K562 (cell line): ENCODE data around the gene SUCO. TPM values are rescaled to one million over a fixed set of nuclear protein-coding genes. Genes with fewer than 3 reads are reported as not detected.

ENCODE experiments used
- GABPB2 ChIP-seq: fragments of 250-450 bp; sonication (Bioruptor Pico); conservative IDR thresholded peaks from 2 replicates; pipeline ENCODE4 v1.5.1; 2021; ENCODE audit warnings: mild to moderate bottlenecking
- IFI16 ChIP-seq: fragments of 250-450 bp; sonication (Bioruptor Pico); IDR thresholded peaks from 2 replicates; pipeline ENCODE4 v2.1.2; 2022; ENCODE audit warnings: mild to moderate bottlenecking, inconsistent platforms
- KAT8 ChIP-seq: fragments of 450-650 bp; IDR thresholded peaks from 2 replicates; pipeline ENCODE4 v1.6.1; 2016; ENCODE audit warnings: low read depth, mild to moderate bottlenecking
- MYBL2 ChIP-seq, 2 experiments: fragments of 450-650 bp in 1 of 2; sonication (generic) in 1 of 2; formaldehyde crosslinking in 1 of 2; IDR thresholded peaks; 2 replicates each; pipeline versions ENCODE4 v1.6.1 to v1.8.1; 2017 to 2022; ENCODE audit warnings: borderline replicate concordance in 1 of 2, inconsistent platforms in 1 of 2, low read depth in 1 of 2, mild to moderate bottlenecking in 1 of 2, missing genetic modification reagents in 1 of 2, moderate library complexity in 1 of 2
- NFE2 ChIP-seq: IDR thresholded peaks from 2 replicates; pipeline ENCODE4 v1.6.1; 2014; ENCODE audit warnings: antibody characterized with exemption, low read depth
- NUFIP1 ChIP-seq: fragments of 450-650 bp; IDR thresholded peaks from 2 replicates; pipeline ENCODE4 v1.6.1; 2018; ENCODE audit not compliant: partially characterized antibody
- RBM14 ChIP-seq: fragments of 200-400 bp; formaldehyde crosslinking; IDR thresholded peaks from 2 replicates; pipeline ENCODE4 v1.6.1; 2018; ENCODE audit warnings: low read depth, mild to moderate bottlenecking, low read length, moderate library complexity, borderline replicate concordance; ENCODE audit not compliant: insufficient read depth
- TRIM28 ChIP-seq: fragments of 450-650 bp; IDR thresholded peaks from 2 replicates; pipeline ENCODE4 v1.6.1; 2017
- XRCC5 ChIP-seq: fragments of 200-400 bp; formaldehyde crosslinking; IDR thresholded peaks from 2 replicates; pipeline ENCODE4 v1.6.1; 2017; ENCODE audit warnings: low read depth, mild to moderate bottlenecking, low read length
- ZNF384 ChIP-seq: IDR thresholded peaks from 2 replicates; pipeline ENCODE4 v1.6.1; 2012; ENCODE audit warnings: low read depth, low read length, improper control_type of control experiment
- polyA plus RNA-seq, 8 experiments: library from polyadenylated mRNA; depleted of rRNA in 4 of 8; stranded (reverse) in 5 of 8; unstranded in 3 of 8; fragments of >200 nt; fragmentation: Nextera tagmentation in 2 of 8; fragmentation: Illumina TruSeq in 1 of 8; extraction: Ambion mirVana in 2 of 8; extraction: Trizol in 1 of 8; gene quantifications; 2 replicates each; pipeline versions ENCODE4 v1.2.1 to v1.2.3, GENCODE V29; 2011 to 2014; ENCODE audit warnings: inconsistent platforms in 1 of 8, missing spikeins in 1 of 8
- total RNA-seq, 7 experiments: library from RNA; depleted of rRNA in 6 of 7; stranded (reverse); fragments of >200 nt in 6 of 7; fragmentation: Illumina TruSeq in 2 of 7; extraction: Trizol in 2 of 7; gene quantifications; 2 replicates each; pipeline versions ENCODE4 v1.2.1 to v1.2.3, GENCODE V29; 2011 to 2021; ENCODE audit warnings: low replicate concordance in 1 of 7
- TF ChIP-seq, protein P1 (sequence below): fragments of 250-450 bp; sonication (Bioruptor Pico); IDR thresholded peaks from 2 replicates; pipeline ENCODE4 v1.5.1; 2021; ENCODE audit warnings: mild to moderate bottlenecking

SUCO gene
- total and polyA plus RNA-seq, 9 of the 15 experiments (the other 6 are each of a cell fraction or from before 2014, with no cell fraction given): 2.5 to 20.6 (median 14.3) TPM

DNA sequence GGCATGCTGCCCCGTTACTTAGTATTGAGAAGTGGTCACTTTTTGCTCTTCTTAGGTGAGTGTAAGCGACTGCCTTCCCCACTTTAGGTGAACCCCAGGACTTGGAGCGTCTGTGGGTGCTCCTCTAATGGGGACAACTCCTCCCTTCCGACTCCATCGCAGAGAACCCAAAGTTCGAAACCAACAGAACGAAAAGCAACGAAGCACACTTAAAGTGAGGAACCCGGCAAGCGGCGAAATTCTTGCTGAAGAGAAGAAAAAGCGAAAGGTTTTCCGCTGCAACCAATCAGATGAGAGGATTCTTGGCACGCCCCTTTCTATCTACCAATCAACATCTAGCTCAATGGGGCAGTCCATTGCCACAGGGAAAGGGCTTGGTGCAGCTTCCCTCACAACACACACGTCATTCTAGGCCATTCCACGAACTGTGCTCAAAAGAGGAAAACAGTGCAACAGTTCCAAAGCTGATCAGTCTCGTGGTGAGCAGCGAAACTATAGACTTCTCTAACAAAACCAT is 709 bp upstream of the SUCO start (continued):
- TF ChIP-seq, protein P1, sequence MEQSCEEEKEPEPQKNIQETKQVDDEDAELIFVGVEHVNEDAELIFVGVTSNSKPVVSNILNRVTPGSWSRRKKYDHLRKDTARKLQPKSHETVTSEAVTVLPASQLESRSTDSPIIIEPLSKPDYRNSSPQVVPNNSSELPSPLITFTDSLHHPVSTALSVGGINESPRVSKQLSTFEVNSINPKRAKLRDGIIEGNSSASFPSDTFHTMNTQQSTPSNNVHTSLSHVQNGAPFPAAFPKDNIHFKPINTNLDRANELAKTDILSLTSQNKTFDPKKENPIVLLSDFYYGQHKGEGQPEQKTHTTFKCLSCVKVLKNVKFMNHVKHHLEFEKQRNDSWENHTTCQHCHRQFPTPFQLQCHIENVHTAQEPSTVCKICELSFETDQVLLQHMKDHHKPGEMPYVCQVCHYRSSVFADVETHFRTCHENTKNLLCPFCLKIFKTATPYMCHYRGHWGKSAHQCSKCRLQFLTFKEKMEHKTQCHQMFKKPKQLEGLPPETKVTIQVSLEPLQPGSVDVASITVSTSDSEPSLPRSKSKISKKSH (CRISPR knock-in tag): no peak
- no peak for TF ChIP-seq IFI16 (CRISPR knock-in tag)
- no peak for TF ChIP-seq RBM14
- TF ChIP-seq TRIM28: no peak; the same call in none of the 2 replicates
- 0 out of 2 replicates have a peak, but pooled peaks have one; percentile 30 for TF ChIP-seq ZNF384
- TF ChIP-seq NFE2: 0 out of 2 replicates have a peak, but pooled peaks have one; percentile 23
- 0 out of 2 replicates have a peak, but pooled peaks have one; percentile 50 for TF ChIP-seq GABPB2
- no peak for TF ChIP-seq XRCC5
- no peak; the same call in 1 of the 2 replicates for TF ChIP-seq MYBL2 (IDR thresholded peaks at IDR 0.05; ENCODE audit: low read depth)
- TF ChIP-seq MYBL2 (CRISPR knock-in tag; IDR thresholded peaks at IDR 0.05; ENCODE audit: borderline replicate concordance): no peak
- TF ChIP-seq NUFIP1: no peak
- TF ChIP-seq KAT8: no peak
- TF ChIP-seq, all 486 proteins: peak for 147
